DND-41 (cell line): ENCODE measurements around the gene HAUS8.
"Not testable (repeated sequence)": the region's sequence is repeated elsewhere in the genome, so short reads cannot be mapped to it uniquely, and the experiment has no call there.

Experiments
- ATAC-seq: fragments of 200-7000 bp; cut with Tn5 transposase; 3 replicates; pipeline ENCODE4 v1.9.1; 2021; ENCODE audit warnings: low read depth; ENCODE audit not compliant: insufficient read depth
- DNase-seq: peaks from one replicate; pipeline ENCODE4 v3.0.0-alpha.2; 2020
- H2AFZ ChIP-seq: 2 replicates; pipeline ENCODE4 v1.6.0; 2012; ENCODE audit warnings: low read depth, low read length
- H3K27ac ChIP-seq: 2 replicates; pipeline ENCODE4 v1.5.1; 2012; ENCODE audit warnings: low read length, inconsistent platforms
- H3K27me3 ChIP-seq: fragments of 200-600 bp; sonication (generic); 2 replicates; pipeline ENCODE4 v1.6.0; 2012; ENCODE audit warnings: low read length, mild to moderate bottlenecking, inconsistent platforms; ENCODE audit not compliant: insufficient read depth, poor library complexity
- H3K36me3 ChIP-seq: 2 replicates; pipeline ENCODE4 v1.5.1; 2012; ENCODE audit warnings: low read length, inconsistent platforms; ENCODE audit not compliant: insufficient read depth
- H3K4me1 ChIP-seq: 2 replicates; pipeline ENCODE4 v1.5.1; 2012; ENCODE audit warnings: mild to moderate bottlenecking, low read length; ENCODE audit not compliant: insufficient read depth
- H3K4me2 ChIP-seq: 2 replicates; pipeline ENCODE4 v1.6.0; 2012; ENCODE audit warnings: mild to moderate bottlenecking, moderate library complexity, low read length, inconsistent platforms; ENCODE audit not compliant: insufficient read depth
- H3K4me3 ChIP-seq, 2 experiments: fragments of 200-600 bp in 1 of 2; shearing (Covaris generic) in 1 of 2; 2 replicates each; pipeline ENCODE4 v1.5.1; 2012 to 2016; ENCODE audit warnings: inconsistent platforms in 2 of 2, low read length in 2 of 2, mild to moderate bottlenecking in 2 of 2, low read depth in 1 of 2, moderate library complexity in 1 of 2
- H3K79me2 ChIP-seq: 2 replicates; pipeline ENCODE4 v1.6.0; 2012; ENCODE audit warnings: low read length, inconsistent platforms; ENCODE audit not compliant: insufficient read depth
- H3K9ac ChIP-seq: 2 replicates; pipeline ENCODE4 v1.6.0; 2012; ENCODE audit warnings: low read depth, mild to moderate bottlenecking, inconsistent platforms, low read length, moderate library complexity
- H3K9me3 ChIP-seq: 2 replicates; pipeline ENCODE4 v1.5.1; 2012; ENCODE audit warnings: low read length, moderate library complexity, mild to moderate bottlenecking, inconsistent platforms; ENCODE audit not compliant: insufficient read depth, severe bottlenecking
- H4K20me1 ChIP-seq: 2 replicates; pipeline ENCODE4 v1.6.0; 2012; ENCODE audit warnings: low read length; ENCODE audit not compliant: insufficient read depth
- EZH2 ChIP-seq: IDR thresholded peaks from 3 replicates; pipeline ENCODE4 v1.6.1; 2012; ENCODE audit warnings: borderline replicate concordance, low read depth, mild to moderate bottlenecking, moderate library complexity, low read length, inconsistent platforms; ENCODE audit not compliant: severe bottlenecking
- TF ChIP-seq, protein P1 (sequence below): IDR thresholded peaks from 2 replicates; pipeline ENCODE4 v1.5.1; 2012; ENCODE audit warnings: borderline replicate concordance, low read length, moderate library complexity, mild to moderate bottlenecking; ENCODE audit not compliant: poor library complexity, severe bottlenecking; ENCODE audit errors: extremely low read depth

The HAUS8 gene

DNA sequence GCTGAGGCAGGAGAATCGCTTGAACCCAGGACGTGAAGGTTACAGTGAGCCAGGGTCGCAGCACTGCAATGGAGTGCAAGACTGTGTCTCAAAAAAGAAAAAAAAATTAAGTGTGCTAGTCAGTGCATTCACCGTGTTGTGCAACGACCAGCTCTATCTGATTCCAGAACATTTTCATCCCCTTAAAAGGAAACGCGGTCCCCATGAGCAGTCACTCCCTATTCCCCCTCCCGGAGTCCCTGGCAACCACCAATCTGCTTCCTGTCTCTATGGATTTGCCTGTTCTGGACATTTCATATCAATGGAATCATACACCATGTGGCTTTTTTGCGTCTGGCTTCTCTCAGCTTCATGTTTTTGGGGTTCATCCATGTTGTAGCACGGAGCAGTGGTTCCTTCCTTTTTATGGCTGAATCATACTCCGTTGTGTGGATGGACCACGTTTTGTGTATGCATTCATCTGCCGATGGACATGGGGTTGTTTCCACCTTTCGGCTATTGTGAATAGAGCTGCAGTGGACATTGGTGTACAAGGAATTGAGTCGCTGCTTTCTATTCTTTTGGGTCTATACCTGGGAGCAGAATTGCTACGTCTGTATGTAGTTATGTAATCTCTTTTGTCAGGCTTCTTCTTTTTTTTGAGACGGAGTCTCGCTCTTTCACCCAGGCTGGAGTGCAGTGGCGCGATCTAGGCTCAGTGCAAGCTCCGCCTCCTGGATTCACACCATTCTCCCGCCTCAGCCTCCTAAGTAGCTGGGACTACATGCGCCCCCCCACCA, 20.1 kb upstream of the HAUS8 start:
- no peak for TF ChIP-seq EZH2
- TF ChIP-seq, protein P1, sequence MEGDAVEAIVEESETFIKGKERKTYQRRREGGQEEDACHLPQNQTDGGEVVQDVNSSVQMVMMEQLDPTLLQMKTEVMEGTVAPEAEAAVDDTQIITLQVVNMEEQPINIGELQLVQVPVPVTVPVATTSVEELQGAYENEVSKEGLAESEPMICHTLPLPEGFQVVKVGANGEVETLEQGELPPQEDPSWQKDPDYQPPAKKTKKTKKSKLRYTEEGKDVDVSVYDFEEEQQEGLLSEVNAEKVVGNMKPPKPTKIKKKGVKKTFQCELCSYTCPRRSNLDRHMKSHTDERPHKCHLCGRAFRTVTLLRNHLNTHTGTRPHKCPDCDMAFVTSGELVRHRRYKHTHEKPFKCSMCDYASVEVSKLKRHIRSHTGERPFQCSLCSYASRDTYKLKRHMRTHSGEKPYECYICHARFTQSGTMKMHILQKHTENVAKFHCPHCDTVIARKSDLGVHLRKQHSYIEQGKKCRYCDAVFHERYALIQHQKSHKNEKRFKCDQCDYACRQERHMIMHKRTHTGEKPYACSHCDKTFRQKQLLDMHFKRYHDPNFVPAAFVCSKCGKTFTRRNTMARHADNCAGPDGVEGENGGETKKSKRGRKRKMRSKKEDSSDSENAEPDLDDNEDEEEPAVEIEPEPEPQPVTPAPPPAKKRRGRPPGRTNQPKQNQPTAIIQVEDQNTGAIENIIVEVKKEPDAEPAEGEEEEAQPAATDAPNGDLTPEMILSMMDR = no peak
- peaks cover 89% of the 10 kb centered on the region for H3K79me2 ChIP-seq
- peaks cover 43% of the 10 kb centered on the region for H4K20me1 ChIP-seq

DNA sequence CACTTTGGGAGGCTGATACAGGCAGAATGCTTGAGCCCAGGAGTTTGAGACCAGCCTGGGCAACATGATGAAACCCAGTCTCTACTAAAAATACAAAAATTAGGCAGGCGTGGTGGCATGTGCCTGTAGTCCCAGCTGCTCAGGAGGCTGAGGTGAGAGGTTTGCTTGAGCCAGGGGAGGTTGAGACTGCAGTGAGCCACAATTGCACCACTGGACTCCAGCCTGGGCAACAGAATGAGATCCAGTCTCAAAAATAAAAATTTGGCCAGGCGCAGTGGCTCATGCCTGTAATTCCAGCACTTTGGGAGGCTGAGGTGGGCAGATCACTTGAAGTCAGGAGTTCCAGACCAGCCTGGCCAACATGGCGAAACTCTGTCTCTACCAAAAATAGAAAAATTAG, 19.4 kb upstream of the HAUS8 start:
- not testable (repeated sequence) for H2AFZ ChIP-seq, H3K27ac ChIP-seq, H3K9ac ChIP-seq, H3K4me1 ChIP-seq, H3K36me3 ChIP-seq, H3K9me3 ChIP-seq, DNase-seq, H3K4me2 ChIP-seq, H3K27me3 ChIP-seq, ATAC-seq, H3K4me3 ChIP-seq
- peaks cover 94% of the 10 kb centered on the region for H3K79me2 ChIP-seq
- H4K20me1 ChIP-seq = peaks cover 46% of the 10 kb centered on the region

More for the DNA sequence above, 20.1 kb upstream of the HAUS8 start:
- no peak overlapping the region for H3K4me3 ChIP-seq
- H3K36me3 ChIP-seq = peaks cover 10% of the 10 kb centered on the region
- H3K4me1 ChIP-seq = no peaks in the 10 kb centered on the region
- ATAC-seq = no peak
- H3K9me3 ChIP-seq = no peaks in the 10 kb centered on the region
- DNase-seq = no peak
- H3K27me3 ChIP-seq = no peaks in the 10 kb centered on the region
- no peak overlapping the region for H3K9ac ChIP-seq
- H2AFZ ChIP-seq = no peak overlapping the region
- H3K4me2 ChIP-seq = no peak overlapping the region
- no peak overlapping the region for H3K27ac ChIP-seq

DNA sequence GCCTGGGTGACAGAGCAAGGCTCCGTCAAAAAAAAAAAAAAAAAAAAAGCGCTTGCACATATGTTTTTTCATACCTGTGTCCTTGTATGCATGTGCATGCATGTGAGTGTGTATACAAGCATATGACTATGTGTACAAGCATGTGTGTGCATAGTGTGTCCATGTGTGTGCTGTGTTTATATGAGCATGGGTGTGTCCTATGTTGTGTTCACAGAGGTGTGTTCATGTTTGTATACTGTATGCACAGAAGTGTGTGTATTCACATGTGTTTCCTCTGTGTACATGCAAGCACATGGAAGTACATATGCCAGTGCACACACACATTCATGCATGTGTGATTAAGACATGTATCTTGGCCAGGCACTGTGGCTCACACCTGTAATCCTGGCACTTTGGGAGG, 17.4 kb upstream of the HAUS8 start:
- H3K27me3 ChIP-seq = no peaks in the 10 kb centered on the region
- no peak overlapping the region for H3K4me2 ChIP-seq
- H3K9me3 ChIP-seq = no peaks in the 10 kb centered on the region
- TF ChIP-seq EZH2 = no peak
- TF ChIP-seq, protein P1 = no peak
- H3K36me3 ChIP-seq = peaks cover 6% of the 10 kb centered on the region; the same call in 1 of the 2 replicates
- H4K20me1 ChIP-seq = peaks cover 55% of the 10 kb centered on the region
- H2AFZ ChIP-seq = no peak overlapping the region
- H3K79me2 ChIP-seq = peaks cover 97% of the 10 kb centered on the region
- H3K9ac ChIP-seq = no peak overlapping the region
- H3K27ac ChIP-seq = no peak overlapping the region
- no peak overlapping the region for H3K4me3 ChIP-seq
- DNase-seq = no peak
- H3K4me1 ChIP-seq = no peaks in the 10 kb centered on the region
- no peak for ATAC-seq

DNA sequence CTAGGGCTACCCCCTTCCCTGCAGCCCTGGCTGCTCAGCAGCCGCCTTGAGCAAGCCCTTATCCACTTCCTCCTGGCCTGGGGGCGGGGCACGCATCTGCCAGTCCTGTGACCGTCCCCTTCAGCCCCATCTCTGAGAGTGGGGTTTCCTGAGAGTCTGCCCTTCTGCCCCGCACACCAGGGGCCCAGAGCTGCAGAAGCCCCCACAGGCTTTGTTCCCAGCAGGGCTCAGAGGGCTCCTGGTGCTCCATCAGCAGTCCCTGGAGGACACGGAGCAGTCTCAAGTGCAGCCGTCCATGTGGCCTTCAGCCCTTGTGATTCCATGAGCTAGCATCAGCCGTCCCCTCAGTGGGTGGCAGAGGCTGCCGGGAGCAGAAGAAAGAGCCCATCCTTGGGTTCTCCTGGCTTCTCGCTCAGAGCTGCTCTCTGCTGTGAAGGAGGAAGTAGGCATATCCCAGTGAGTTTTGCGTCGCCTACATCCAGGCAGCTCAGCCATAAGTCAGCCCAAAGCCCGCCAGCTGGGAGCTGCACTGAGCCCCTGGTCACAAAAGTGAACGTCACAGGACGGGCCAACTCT, 16.6 kb upstream of the HAUS8 start:
- Histone ChIP-seq H3K9ac (no peak overlapping the region), H2AFZ (no peak overlapping the region), H3K27ac (no peak overlapping the region), H3K79me2 (peaks cover 96% of the 10 kb centered on the region), H3K4me3 (no peak overlapping the region), H3K36me3 (peaks cover 14% of the 10 kb centered on the region; the same call in 1 of the 2 replicates), H4K20me1 (peaks cover 57% of the 10 kb centered on the region), H3K4me2 (no peak overlapping the region), H3K4me1 (no peaks in the 10 kb centered on the region), H3K9me3 (no peaks in the 10 kb centered on the region), H3K27me3 (no peaks in the 10 kb centered on the region)
- peak; percentile 44; the same call in 1 of the 3 replicates for ATAC-seq
- no peak for DNase-seq
- no peak for TF ChIP-seq EZH2
- TF ChIP-seq, protein P1 = no peak
